Stimulated activated CD8-positive, alpha-beta memory T cell treated with anti-CD3 and anti-CD28 coated beads, Interleukin-7, amount 100 ng/mL, for 24 hours (primary cell): ENCODE measurements around the gene LGR4.
"Not testable (repeated sequence)": the region's sequence is repeated elsewhere in the genome, so short reads cannot be mapped to it uniquely, and the experiment has no call there.

ENCODE experiments used
- DNase-seq: peaks from one replicate; pipeline ENCODE4 v3.0.0-alpha.2; 2020; ENCODE audit warnings: low read depth

LGR4 gene, protein sequence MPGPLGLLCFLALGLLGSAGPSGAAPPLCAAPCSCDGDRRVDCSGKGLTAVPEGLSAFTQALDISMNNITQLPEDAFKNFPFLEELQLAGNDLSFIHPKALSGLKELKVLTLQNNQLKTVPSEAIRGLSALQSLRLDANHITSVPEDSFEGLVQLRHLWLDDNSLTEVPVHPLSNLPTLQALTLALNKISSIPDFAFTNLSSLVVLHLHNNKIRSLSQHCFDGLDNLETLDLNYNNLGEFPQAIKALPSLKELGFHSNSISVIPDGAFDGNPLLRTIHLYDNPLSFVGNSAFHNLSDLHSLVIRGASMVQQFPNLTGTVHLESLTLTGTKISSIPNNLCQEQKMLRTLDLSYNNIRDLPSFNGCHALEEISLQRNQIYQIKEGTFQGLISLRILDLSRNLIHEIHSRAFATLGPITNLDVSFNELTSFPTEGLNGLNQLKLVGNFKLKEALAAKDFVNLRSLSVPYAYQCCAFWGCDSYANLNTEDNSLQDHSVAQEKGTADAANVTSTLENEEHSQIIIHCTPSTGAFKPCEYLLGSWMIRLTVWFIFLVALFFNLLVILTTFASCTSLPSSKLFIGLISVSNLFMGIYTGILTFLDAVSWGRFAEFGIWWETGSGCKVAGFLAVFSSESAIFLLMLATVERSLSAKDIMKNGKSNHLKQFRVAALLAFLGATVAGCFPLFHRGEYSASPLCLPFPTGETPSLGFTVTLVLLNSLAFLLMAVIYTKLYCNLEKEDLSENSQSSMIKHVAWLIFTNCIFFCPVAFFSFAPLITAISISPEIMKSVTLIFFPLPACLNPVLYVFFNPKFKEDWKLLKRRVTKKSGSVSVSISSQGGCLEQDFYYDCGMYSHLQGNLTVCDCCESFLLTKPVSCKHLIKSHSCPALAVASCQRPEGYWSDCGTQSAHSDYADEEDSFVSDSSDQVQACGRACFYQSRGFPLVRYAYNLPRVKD

DNA sequence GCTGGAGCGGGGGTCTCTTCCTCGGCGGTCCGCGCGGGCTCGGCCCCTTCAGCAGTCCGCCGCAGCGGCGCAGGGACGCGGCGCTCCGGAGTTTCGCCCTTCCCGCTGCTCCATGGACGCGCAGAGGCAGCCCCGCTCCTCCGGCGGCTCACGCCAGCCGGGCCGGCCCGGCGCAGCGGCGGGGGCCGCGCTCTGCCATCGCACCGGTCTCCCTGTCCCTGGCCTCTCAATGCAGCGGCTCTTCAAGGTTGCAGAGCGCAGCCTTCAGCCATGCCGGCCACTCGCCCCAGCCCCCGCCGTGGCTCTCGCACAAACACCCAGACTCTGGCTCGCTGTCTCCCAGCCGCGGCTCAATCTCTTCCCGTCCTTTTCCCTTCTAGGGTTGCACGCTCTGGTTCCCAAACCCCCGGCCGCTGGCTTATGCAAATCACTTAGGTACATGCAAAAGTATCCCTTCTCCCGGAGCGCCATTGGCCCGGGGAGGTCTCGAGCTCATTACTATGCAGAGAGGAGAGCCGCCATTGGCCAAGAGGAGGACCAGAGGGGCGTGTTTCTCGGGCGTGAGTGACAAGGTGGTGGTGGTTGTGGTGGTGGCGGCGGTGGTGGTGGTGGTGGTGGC lies at the start of gene LGR4:
Gene LGR4, minus strand, starts transcription at position 393 of the 619 bp plus-strand sequence. CDS start 488 bp downstream, outside the sequence.
- DNase-seq: peak; percentile 22

DNA sequence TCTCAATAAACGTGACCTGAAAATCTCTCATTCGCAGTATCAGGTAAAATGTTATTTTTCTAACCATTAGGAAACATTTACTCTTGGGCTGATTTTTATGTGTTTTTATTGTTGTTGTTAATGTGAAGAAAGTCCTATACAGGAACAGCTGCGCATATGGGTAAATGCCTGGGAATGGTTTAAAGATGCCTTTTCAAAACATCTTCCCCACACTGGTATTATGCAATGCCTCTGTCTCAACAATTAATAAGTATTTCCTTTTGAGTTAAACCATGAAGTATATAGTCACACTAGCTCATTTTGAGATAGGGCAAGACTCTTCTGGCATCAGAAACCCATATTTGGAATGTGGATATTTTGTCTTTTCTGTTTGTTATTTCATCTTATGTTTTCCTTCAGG lies 47.6 kb upstream of the LGR4 start:
- DNase-seq: no peak

DNA sequence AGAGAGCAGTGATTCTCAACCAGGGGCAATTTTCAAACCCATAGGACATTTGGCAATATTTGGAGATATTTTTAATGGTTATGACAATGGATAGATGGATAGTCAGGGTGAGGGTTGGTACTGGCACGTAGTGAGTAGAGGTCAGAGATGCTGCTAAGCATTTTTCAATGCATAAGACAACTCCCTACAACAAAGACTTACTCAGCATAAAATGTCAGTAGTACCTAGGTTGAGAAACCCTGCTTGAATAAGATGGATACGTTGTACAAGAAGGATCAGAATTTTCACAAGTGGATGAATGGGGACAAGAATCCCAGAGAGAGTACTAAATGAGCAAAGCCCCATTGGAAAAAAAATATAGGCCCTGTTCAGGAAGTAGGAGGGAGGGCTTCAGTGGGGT lies 45.9 kb upstream of the LGR4 start:
- DNase-seq: no peak

DNA sequence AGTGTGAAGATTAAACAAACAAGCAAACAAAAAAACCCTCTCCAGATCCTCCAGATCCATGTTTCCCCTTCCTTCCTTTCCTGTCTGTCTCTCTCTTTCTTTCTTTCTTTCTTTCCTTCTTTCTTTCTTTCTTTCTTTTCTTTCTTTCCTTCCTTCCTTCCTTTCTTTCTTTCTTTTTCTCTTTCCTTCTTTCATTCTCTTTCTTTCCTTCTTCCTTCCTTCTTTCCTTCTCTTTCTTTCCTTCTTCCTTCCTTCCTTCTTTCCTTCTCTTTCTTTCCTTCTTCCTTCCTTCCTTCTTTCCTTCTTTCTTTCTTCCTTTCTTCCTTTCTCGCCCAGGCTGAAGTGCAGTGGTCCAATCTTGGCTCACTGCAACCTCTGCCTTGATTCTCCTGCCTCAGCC lies 44.9 kb upstream of the LGR4 start:
- DNase-seq: not testable (repeated sequence)

DNA sequence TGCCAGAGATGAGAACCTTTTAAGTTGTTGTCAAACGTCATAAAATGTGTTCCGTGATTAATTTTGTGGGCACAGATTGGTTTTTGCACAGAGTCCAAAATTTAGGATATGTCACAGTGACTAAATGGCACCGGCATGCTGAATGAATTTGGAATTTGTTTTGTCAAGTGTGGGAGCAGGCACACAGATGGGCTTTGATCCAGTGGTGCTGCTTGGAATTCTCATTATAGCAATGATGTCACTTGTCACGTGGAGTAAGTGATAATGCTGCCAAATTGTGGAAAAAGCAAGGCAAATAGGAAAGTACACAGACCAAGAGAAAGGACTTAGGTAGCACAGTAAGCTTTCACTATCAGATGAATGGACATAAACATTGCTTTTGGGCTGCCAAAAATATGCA lies 42.0 kb upstream of the LGR4 start:
- no peak for DNase-seq

DNA sequence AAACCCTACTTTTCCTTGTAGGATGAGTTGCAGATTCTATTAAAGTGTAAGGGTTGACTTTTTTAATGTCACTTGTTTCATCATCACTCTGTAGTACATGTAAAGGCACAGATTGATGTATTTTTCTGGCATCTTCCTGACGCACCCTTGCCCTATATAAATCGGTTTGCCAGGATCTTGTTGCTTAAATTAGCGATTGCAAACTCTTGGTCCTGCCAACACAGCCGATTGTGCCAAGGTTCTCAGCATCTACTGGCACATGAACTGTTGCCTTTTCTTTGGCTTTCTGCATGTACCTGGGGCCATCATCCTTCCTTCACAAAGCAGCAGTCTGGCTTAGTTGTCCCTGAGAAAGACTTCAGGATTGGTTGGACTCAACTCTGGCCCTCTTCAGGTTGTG lies 41.5 kb upstream of the LGR4 start:
- DNase-seq: no peak

DNA sequence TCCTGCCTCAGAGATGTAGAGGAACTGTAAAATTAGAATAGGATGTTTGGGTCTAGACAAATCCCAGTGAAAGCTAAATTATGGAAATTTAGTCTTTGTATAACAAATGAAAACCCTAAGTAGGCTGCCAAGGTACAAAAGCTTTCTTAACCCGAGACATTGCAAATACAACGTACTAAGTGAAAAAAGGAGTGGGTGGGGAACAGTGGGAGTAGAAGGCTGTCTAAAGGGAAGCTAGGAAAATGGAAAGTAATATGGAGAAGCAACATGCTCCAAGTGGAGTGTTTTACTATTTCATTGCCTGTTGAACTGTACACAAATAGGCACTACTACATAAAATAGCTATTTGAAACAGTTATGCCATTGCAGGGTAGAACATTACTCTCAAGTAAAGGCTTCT lies 40.8 kb upstream of the LGR4 start:
- no peak for DNase-seq

DNA sequence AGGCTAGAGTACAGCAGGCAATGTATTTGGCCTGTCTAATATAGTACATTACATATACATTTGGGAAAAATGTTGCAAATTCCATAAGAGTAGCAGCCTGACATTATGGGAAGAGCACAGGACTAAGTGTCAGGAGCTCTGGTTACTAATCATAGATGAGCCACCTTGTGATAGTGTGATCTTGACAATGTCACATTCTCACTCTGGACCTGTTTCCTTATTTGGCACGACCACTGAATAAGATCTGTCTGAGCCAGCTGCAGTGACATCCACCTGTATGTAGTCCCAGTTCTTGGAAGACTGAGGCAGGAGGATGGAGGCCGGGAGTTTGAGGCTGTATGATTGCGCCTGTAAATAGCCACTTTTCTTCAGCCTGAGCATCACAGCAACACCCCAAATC lies 39.6 kb upstream of the LGR4 start:
- no peak for DNase-seq

DNA sequence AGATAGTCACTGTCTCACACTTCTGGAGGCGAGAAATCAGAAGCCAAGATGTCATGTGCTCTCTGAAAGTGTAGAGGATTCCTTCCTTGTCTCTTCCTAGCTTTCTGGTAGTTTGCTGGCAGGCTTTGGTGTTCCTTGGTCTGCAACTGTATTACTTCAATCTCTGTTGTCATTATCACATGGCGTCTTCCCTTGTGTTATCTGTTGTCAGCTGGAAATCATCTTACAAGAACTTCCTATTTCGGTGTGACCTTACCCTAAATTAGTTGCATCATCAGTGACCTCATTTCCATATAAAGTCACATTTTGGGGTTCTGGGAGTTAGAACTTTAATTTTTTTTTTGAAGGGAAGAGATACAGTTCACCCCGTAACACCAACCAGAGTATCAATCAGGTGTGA lies 37.3 kb upstream of the LGR4 start:
- DNase-seq: no peak

DNA sequence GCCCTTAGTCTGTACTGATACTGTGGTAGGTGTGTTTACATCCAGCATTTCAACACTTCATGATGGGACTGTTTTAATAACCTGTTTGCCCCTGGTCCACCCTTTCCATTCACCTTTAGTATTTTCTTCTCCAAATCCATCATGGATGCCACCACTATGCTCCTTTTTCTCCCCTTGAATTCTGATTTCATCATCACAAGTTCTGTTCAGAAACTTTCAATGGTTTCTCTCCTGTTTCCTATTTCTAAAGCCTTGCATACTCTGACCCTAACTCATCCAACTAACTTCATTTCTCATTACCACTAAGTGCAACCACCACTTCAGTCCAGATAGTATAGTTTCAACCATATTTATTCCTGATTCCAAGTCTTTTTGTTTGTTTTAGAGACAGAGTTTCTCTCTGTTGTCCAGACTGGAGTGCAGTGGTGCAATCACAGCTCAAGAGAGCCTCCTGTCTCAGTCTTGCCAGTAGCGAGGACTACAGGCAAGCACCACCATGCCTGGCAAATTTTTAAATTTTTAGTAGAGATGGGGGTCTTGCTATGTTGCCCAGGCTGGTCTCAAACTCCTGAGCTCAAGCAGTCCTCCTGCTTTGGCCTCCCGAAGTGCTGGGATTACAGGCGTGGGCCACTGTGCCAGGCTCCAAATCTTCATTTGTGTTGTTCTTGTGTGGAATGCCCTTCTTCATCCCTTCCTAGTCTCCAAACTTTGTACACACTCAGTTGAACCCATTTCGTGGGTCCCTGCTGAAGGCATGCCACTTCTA lies 35.1 kb upstream of the LGR4 start:
- DNase-seq: no peak

DNA sequence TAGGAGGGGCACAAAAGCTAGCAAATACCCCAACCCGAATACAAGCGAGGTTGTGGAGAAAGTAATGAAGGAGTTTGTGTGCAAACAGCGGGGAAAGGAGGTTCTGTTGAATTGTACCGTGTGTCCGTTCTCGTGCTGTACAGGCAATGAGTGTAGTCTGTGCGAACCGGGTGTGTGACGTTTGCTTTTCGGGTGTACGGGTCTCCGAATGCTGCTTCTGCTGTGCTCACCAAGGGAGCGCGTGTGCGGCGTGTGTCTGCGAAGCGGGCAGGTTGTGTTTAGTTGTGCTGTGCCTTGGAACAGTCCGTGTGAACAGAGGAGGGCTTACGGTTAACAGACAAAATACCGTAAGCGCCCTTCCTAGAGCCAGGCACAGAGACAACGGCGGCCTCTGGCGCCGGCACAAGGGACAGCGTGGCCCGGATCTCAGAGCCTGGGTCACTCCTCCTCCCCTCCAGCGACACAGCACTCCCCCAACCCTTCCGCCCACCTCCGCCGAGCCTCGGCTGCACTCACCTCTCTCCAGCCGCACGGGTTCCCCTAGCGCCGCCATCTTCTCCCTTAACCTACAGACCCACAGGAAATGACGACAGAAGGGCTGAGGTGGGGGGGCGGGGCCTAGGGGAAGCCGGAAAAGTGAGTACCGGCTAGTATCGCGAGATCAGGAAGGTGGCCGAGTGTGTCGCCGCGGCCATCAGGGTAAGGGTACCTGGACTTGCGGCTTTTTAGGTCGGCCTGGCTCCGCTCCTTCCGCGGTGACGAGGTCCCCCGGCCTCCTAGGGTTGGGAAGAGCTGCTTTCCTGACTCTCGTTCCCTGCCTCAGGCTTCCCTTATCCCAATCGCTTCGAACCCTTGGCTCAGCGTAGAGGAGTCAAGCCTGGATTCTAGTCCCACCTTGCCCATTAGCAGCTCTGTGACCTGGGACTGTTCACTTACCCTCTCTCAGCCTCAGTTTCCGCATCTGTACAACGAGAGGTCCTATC lies 33.9 kb upstream of the LGR4 start, which contains the start of gene LIN7C:
Gene LIN7C, minus strand, starts transcription at position 570 of the 983 bp plus-strand sequence. Its CDS starts 17 bp downstream, at position 553.
- DNase-seq: peak; percentile 92

DNA sequence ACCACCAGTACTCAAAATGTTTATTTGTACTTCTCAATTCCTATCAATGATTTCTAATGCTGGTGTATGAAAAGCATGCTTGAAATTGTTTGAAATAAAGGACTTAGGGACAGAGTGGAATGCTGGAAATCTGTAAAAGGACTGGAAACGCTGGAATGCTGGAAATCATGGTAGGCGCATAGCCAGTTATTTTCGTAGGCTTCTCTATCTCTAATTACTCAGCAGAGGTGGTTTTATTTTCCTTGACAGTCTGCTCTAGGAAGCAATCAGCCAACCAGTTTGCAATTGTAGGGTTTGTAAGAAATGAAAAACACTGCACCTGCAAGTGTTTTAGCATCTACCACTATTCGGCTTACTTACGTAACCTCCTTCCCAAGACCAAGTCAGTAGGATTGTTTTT lies 33.2 kb upstream of the LGR4 start:
- no peak for DNase-seq

DNA sequence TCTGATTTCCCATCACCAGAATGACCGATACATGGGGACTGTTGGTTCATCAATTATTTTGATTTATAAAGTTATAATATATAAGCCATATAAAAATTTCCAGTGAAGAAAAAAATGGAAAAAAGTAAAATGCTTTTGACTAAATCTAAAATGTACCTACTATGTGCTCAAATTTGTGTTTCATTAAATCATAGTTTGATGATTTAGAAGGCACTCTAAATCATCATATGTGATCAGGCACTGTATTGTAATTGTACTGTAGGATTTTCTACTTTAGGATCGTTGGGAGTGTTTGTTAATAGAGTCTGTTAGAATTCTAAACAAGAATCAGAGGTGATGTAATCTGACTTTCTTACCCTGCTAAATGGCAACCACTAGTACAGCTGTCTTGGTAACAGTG lies 31.6 kb upstream of the LGR4 start:
- DNase-seq: no peak

DNA sequence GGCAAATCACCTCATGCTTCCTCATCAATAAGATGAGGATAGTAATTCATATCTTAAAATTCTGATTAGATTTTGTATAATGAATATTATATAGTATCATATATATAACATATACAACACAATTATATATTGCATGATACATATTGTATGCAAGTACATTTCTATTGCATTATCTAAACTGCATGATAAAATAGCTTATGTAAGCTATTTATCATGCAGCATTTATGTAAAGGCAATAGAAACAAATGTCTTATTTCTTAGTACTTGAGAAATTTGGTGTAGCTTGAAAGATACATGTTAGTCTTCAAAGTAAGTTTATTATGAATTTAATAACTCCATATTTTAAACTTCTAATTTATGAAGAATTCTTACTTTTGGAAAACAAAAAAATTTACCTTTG lies 28.5 kb upstream of the LGR4 start:
- no peak for DNase-seq

DNA sequence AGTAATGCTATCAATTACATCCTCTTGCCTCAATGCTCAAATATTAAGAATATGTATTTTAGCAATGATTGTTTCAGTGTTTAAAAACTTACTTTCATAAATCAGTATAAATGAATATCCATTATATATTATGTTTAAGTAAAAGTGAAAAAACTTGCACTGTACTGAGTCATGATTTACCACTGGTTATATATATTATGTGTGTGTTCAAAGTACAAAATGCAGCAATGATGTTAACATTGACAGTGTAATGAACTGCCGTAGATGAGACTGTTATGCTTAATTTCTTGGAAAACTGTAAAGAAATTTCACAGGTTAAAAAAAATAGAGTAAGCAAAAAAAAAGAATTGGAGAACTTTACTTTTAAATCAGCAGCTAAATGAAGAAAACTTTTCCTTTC lies 25.3 kb upstream of the LGR4 start:
- DNase-seq: no peak

DNA sequence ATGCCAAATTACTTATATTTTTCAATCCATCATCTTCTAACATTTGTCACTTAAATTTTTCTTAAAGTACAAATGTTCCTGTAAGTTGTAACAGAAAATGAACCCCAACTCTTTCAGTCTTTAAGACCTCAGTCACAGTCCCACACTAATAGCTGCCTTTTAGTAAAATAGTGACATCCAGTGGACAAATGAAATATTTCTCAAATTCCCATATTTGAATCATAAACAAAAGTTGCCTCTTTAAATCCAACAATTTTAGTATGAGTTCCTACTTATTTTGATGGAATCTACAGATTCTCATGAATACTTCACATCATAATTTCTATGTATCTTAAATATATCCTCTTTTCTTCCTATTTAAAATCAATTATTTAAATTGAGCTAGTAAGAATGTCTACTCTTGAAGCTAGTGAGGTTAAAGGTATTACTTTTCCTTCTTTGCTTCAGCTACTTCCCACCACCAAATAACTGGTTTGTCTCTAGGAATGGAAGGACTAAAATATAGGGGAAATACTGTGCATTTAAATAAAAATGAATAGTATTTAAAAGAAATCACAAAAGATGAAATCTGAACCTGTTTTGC lies 24.8 kb upstream of the LGR4 start:
- DNase-seq: no peak

DNA sequence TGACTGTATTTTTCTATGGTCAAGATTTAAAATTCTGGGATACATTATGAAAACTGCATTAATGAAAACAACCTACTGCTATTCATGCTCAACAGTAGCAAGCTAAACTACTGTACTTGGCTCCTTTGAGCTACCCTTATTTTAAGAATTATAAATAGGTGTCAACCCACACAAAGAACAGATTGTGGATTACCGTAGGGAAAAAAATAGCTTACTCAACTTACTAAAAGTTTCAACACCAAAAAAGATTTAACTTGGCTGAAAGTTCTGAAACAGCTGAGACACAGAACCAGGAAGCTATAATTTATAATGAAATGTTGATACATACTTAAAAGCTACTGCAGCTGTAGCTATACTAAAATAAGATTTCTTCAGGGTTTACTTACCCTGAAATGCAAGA lies 23.9 kb upstream of the LGR4 start:
- no peak for DNase-seq

DNA sequence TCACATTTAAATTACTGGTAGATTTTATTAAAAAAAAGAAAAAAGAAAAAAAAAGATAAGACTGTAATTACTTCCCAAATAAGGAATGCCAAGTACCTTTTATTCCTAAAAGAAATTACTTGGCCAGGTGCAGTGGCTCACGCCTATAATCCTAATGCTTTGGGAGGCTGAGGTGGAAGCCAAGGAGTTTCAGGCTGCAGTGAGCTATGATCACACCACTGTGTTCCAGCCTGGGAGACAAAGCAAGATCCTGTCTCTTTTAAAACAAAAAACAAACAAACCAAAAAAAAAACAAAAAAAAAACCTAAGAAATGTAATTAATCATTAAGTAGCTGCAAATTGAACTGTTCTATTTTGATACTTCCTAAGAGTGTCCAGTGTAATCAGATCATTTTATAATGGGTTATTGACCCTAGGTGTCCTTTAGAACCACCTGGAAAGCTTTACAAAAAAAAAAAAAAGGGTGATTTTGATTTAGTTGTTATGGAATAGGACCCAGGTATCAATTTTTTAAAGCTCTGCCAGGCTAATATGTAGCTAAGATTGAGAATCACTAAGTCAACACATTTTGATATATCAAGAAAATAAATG lies 23.2 kb upstream of the LGR4 start:
- no peak for DNase-seq

DNA sequence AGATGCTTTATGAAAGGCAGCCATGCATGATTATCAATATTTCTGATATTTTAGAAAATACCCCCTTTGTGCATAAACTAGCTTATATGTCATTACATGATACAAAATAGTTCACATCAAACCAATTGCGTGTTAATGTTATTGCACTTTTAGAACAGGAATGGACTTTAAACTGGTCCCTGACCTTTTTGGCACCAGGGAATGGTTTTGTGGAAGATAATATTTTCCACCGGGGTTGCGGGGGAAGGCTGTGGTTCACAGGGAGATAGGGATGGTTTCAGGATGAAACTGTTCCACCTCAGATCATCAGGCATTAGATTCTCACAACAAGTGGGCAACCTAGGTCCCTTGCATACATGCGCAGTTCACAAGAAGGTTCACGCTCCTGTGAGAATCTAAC lies 16.5 kb upstream of the LGR4 start:
- DNase-seq: no peak

DNA sequence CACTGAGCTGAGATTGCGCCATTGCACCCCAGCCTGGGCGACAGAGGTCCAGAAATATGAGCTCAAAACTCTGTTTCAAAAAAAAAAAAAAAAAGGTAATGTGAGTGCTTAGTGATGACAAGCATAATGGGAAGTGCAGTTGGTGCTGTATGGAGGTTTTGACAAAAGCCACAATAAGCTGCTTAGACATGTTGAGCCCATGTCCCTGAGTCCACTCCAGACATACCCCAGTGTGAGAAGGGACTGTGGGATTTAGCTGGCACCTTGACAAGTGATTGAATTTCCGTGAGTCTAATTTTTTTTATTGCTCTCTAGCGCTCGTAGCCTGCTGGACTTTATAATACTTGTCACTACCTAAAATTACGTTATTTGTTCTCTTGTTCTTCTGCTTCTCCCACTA lies 15.1 kb upstream of the LGR4 start:
- no peak for DNase-seq
